Lung (tissue), 12 donors: ENCODE results near the gene TRIM34. TPM values are rescaled to one million over a fixed set of nuclear protein-coding genes. Genes with fewer than 3 reads are reported as not detected.

Source experiments
- ATAC-seq: fragments of 200-7000 bp; cut with Tn5 transposase; one replicate; pipeline ENCODE4 v1.9.1; 2020; ENCODE audit warnings: moderate number of reproducible peaks; ENCODE audit not compliant: insufficient read depth, low FRiP score
- DNase-seq, 3 donors: peaks; one replicate each; pipeline ENCODE4 v3.0.0-alpha.2; 2013 to 2017
- H3K27ac ChIP-seq, 2 donors: one replicate each; pipeline ENCODE4 v1.5.1; 2013; ENCODE audit warnings: mild to moderate bottlenecking in 2 of 2, moderate library complexity in 2 of 2, control low read depth in 1 of 2, inconsistent platforms in 1 of 2, low read depth in 1 of 2, low read length in 1 of 2
- H3K27me3 ChIP-seq, 3 donors: one replicate each; pipeline ENCODE4 v1.5.1; 2013; ENCODE audit warnings: low read length in 2 of 3; ENCODE audit not compliant: control insufficient read depth in 3 of 3, insufficient read depth in 3 of 3
- H3K36me3 ChIP-seq, 4 donors: one replicate each; pipeline ENCODE4 v1.5.1; 2013; ENCODE audit warnings: low read length in 4 of 4, mild to moderate bottlenecking in 1 of 4, moderate library complexity in 1 of 4; ENCODE audit not compliant: control insufficient read depth in 4 of 4, insufficient read depth in 4 of 4
- H3K4me1 ChIP-seq, 5 donors: one replicate each; pipeline ENCODE4 v1.5.1; 2013; ENCODE audit warnings: low read length in 5 of 5, mild to moderate bottlenecking in 2 of 5, moderate library complexity in 1 of 5; ENCODE audit not compliant: control insufficient read depth in 5 of 5, insufficient read depth in 5 of 5
- H3K4me3 ChIP-seq: one replicate; pipeline ENCODE4 v1.5.1; 2013; ENCODE audit warnings: mild to moderate bottlenecking, control low read depth, moderate library complexity
- H3K9ac ChIP-seq, 2 donors: one replicate each; pipeline ENCODE4 v1.5.1; 2013; ENCODE audit warnings: low read length in 2 of 2, control low read depth in 1 of 2; ENCODE audit not compliant: insufficient read depth in 1 of 2
- H3K9me3 ChIP-seq, 4 donors: one replicate each; pipeline ENCODE4 v1.5.1; 2013; ENCODE audit warnings: low read length in 3 of 4, mild to moderate bottlenecking in 1 of 4, moderate library complexity in 1 of 4; ENCODE audit not compliant: control insufficient read depth in 4 of 4, insufficient read depth in 3 of 4
- CTCF ChIP-seq: IDR thresholded peaks from 2 replicates; pipeline ENCODE4 v1.5.1; 2012; ENCODE audit warnings: mild to moderate bottlenecking; ENCODE audit errors: control extremely low read depth, extremely low read depth
- WGBS, 2 donors: extraction: QIAGEN DNeasy Blood & Tissue Kit; methylation state at CpG; one replicate each; pipeline ENCODE4 v1.1.7; 2013; 5-methylcytosine and 5-hydroxymethylcytosine counted together
- polyA plus RNA-seq, 2 donors: library from polyadenylated mRNA; stranded (reverse); fragments of 200-250 nt; gene quantifications; one replicate each; pipeline ENCODE4 v1.2.1, GENCODE V29; 2013
- total RNA-seq, 2 donors: library from RNA; depleted of rRNA in 1 of 2; stranded (reverse); fragments of >200 nt in 1 of 2; gene quantifications; one replicate each; pipeline ENCODE4 v1.2.1, GENCODE V29; 2014 to 2021
- donor health status: control.
- donor health status: control.
- donor health status: Bipolar disorder and iron deficiency.
- donor health status: healthy.
- donor health status: DM: yes; HTN: yes; CAD: no.

The TRIM34 gene
- total and polyA plus RNA-seq, 4 donors, result 4.1 to 10.9 (median 8.2) TPM

DNA sequence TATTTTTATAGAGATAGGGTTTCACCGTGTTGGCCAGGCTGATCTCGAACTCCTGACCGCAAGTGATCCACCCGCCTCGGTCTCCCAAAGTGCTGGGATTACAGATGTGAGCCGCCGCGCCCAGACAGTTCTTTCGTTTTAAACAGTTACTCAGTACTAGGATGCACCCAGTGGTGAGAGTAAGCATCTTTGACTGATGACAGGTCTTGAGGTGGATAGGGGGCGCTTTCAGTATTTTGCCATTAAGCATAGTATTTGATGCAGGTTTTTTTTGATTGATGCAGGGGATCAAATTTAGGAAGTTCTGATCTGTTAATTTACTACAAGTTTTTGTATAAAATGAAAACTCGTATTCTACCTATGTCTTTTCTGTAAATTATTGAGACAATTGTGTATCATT, 13.2 kb upstream of the TRIM34 start:
- H3K4me1 ChIP-seq, result no peaks in the 10 kb centered on the region
- ATAC-seq (no peak), DNase-seq (no peak)
- no peaks in the 10 kb centered on the region for H3K36me3 ChIP-seq
- H3K27ac ChIP-seq, result no peak overlapping the region
- H3K9ac ChIP-seq, result no peak overlapping the region
- no peak overlapping the region for H3K4me3 ChIP-seq
- WGBS, 2 donors, result 93 to 96% methylated on average over 11 of the region's 11 CpGs
- TF ChIP-seq CTCF, result no peak
- no peaks in the 10 kb centered on the region for H3K27me3 ChIP-seq
- no peaks in the 10 kb centered on the region for H3K9me3 ChIP-seq

GRCh38 chr11:5618807-5619206, 6.0 kb upstream of the TRIM34 start:
- Histone ChIP-seq H3K4me3 (no peak overlapping the region), H3K4me1 (peaks cover 0 to 7% (median 5%) of the 10 kb centered on the region in 5 donors), H3K36me3 (no peaks in the 10 kb centered on the region), H3K27ac (no peak overlapping the region), H3K27me3 (no peaks in the 10 kb centered on the region), H3K9me3 (no peaks in the 10 kb centered on the region), H3K9ac (no peak overlapping the region)
- no peak for ATAC-seq
- 88 to 89% methylated on average over 3 of the region's 3 CpGs for WGBS, 2 donors
- TF ChIP-seq CTCF, result no peak
- DNase-seq, result no peak

GRCh38 chr11:5620651-5621521, 3.9 kb upstream of the TRIM34 start:
- ATAC-seq (peak; percentile 55), DNase-seq (peak in 2 of 3 donors; percentile 48 to 62)
- Histone ChIP-seq H3K27ac (peak overlapping the region in 1 of 2 donors; percentile 47), H3K36me3 (no peaks in the 10 kb centered on the region), H3K9me3 (no peaks in the 10 kb centered on the region), H3K4me1 (peaks cover 3 to 17% (median 10%) of the 10 kb centered on the region in 5 donors), H3K4me3 (no peak overlapping the region), H3K27me3 (no peaks in the 10 kb centered on the region), H3K9ac (no peak overlapping the region)
- TF ChIP-seq CTCF, result no peak
- WGBS, 2 donors, result 50 to 61% methylated on average over 3 of the region's 3 CpGs
